ENCODE data around the gene SLN.

Gene SLN

GRCh38 chr11:107683807-107684206, 28.0 kb downstream of the SLN start:
- no peak for DNase-seq (ENCODE audit: low spot score)

- no peak for DNase-seq (ENCODE audit: low spot score)
Observed at GRCh38 chr11:107683061-107683460, 28.8 kb downstream of the SLN start.

DNA sequence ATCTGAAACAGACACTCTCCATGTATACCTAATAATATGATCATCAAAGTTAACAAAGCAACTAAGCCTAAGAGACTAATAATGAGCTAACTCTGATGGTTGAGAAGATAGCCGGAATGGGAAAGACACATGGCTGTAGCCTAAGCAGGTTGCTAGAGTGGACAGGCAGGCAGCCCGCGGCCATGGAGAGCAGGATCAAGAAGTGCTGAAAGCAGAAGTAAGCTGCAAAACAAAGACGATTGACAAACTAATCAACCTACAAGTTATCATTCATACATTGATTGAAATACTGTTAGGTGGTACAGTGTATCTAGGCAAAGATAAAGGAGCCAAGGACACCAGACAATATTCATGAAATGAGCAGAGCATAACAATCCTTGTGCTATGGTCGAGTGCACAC, 29.3 kb downstream of the SLN start:
- no peak for DNase-seq (ENCODE audit: low spot score)

- no peak for DNase-seq (ENCODE audit: low spot score)
Observed at GRCh38 chr11:107682171-107682570, 29.7 kb downstream of the SLN start.

GRCh38 chr11:107679255-107680024, 32.4 kb downstream of the SLN start:
- no peak for DNase-seq (ENCODE audit: low spot score)

DNA sequence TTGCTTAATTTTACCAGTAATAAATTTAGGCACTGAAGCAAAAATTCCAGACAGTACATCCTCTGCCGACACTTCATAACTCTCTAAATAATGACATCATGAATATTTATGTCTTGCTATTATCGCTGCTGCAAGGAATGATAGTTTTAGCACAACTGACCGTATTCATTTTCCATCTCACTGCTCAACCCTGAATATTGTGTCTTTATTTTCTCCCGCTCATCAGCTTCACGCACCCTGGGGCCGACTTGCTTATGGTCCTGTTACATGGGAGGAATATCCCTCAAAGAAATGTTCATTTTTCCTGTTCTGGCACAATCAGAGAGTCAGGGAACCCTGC, 33.3 kb downstream of the SLN start:
- DNase-seq (ENCODE audit: low spot score) = no peak

DNA sequence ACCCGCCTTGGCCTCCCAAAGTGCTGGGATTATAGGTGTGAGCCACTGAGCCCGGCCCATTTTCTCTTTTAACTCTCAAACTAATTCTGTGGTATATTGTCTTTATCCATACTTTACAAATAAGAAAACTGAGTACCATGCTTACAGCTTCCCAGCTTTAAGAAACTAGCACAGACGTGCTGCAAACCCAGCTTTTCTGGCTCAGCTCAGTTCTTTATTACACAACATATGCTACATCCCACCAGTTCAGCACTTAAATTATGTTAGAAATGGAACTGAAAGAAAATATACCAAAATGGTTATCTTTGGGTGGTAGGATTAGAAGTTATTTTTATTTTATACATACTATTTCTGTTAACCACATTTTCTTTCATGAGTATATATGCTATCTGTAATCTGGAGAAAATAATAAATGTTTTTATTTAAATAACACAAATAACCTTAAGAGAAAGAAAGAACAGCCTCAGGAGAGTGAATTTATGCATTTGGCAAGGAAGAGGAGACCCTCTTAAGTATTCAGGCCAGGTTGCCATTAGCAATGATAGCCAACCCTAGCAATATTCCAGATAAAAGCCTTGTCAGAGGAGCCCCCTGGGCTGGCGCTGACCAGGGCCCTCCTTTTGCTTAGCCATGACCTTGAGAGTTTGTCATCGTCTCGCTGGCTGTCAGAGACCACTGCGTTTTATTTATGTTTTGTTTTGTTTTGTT, 33.8 kb downstream of the SLN start:
- no peak for DNase-seq (ENCODE audit: low spot score)

GRCh38 chr11:107676336-107677057, 35.4 kb downstream of the SLN start:
- DNase-seq (ENCODE audit: low spot score) = no peak

- DNase-seq (ENCODE audit: low spot score) = no peak
Observed at GRCh38 chr11:107675902-107676301, 36.0 kb downstream of the SLN start.

DNA sequence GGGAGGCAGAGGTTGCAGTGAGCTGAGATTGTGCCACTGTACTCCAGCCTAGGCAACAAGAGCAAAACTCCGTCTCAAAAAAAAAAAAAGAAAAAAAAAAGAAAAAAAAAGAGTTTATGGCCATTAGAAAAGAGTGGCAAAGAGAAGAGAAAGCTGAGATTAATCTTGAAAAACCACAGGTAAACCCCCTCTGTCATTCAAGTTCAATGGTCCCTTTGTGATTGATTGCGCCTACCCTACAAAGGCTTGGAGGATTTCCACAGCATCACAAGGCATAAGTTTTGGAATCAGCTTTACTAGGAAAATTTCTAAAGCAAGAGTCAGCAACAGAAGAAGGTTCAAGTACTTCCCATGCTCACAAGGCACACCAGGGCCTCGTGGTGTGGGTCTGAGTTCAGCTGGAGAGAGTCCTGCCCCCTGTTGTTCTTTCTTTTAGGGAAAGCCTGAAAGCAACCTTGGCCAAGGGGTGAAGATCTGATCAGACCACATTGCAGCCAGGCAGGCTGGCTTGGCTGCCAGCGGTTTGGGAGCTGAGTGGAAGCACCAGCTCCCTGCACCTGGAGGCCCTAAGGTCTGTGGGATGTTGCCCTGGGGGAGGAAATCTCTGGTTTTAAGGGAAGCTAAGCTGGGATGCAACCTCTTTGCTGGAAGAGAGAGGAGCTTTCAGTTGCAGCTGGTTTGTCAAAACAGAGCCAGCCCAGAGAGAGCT, 41.8 kb downstream of the SLN start:
- DNase-seq (ENCODE audit: low spot score) = no peak

- no peak for DNase-seq (ENCODE audit: low spot score)
Observed at GRCh38 chr11:107669191-107669740, 42.6 kb downstream of the SLN start.

- no peak for DNase-seq (ENCODE audit: low spot score)
Observed at GRCh38 chr11:107666911-107667613, 44.8 kb downstream of the SLN start.

GRCh38 chr11:107665018-107665417, 46.8 kb downstream of the SLN start:
- DNase-seq (ENCODE audit: low spot score) = no peak

- no peak for DNase-seq (ENCODE audit: low spot score)
Observed at GRCh38 chr11:107661656-107662055, 50.2 kb downstream of the SLN start.

DNA sequence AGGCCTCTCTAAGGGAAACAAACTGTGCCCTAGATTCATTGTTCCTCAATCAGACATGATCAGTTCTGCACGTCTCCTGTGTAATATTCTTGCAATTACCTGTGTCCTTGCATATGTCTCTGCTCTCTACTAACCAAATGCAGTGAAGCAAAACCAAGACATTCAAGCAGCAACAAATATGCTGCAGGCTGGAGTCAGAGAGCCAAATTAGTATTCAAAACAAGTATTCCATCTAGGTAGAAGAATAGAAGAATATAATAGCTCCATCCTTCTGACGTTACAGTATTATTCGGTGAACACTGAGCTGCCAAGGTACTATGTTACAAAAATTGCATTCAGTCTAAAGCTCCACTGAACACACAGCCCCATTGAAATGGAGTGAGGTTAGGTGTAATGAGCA, 51.8 kb downstream of the SLN start:
- DNase-seq (ENCODE audit: low spot score) = no peak

- DNase-seq (ENCODE audit: low spot score) = no peak
Observed at GRCh38 chr11:107659310-107659709, 52.5 kb downstream of the SLN start.

Data from CD4-positive, alpha-beta T cell treated with Interleukin-15 for 4 hours (primary cell).